ENCODE data around the gene C6orf15.

DNA sequence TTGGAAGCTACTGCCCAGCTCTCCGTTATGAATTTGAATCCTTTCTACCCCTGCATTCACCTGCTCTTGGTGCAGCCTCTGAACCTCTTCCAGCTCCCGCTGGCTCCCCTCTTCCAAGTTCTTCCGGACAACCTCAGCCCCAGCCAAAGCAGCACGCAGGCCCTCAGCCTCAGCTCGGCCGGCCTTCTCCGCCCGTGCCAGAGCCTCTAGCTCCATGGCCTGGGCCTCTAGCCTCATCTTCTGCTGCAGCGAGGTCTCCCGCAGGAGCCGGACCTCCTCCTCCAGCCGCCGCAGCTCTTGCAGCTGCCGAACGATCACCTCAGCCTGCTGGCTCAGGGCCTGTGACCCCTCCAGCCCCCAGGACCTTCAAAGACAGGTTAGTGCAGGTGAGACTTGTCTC is 42.1 kb upstream of the C6orf15 start:
- TF ChIP-seq, protein P1, sequence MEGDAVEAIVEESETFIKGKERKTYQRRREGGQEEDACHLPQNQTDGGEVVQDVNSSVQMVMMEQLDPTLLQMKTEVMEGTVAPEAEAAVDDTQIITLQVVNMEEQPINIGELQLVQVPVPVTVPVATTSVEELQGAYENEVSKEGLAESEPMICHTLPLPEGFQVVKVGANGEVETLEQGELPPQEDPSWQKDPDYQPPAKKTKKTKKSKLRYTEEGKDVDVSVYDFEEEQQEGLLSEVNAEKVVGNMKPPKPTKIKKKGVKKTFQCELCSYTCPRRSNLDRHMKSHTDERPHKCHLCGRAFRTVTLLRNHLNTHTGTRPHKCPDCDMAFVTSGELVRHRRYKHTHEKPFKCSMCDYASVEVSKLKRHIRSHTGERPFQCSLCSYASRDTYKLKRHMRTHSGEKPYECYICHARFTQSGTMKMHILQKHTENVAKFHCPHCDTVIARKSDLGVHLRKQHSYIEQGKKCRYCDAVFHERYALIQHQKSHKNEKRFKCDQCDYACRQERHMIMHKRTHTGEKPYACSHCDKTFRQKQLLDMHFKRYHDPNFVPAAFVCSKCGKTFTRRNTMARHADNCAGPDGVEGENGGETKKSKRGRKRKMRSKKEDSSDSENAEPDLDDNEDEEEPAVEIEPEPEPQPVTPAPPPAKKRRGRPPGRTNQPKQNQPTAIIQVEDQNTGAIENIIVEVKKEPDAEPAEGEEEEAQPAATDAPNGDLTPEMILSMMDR (IDR thresholded peaks at IDR 0.05) = no peak
- no peak for TF ChIP-seq EP300 (IDR thresholded peaks at IDR 0.05; ENCODE audit: low read depth)
- no peak for TF ChIP-seq POLR2A (IDR thresholded peaks at IDR 0.05)
- TF ChIP-seq POLR2AphosphoS5 (IDR thresholded peaks at IDR 0.05) = no peak
